GM21786 (cell line): ENCODE measurements around the gene OR10J5.
"Not testable (repeated sequence)": the region's sequence is repeated elsewhere in the genome, so short reads cannot be mapped to it uniquely, and the experiment has no call there.

Experiments used
- ATAC-seq: cut with Tn5 transposase; IDR thresholded peaks from one replicate; pipeline ENCODE4 v1.9.1; 2021; ENCODE audit not compliant: unreplicated experiment

The OR10J5 gene

DNA sequence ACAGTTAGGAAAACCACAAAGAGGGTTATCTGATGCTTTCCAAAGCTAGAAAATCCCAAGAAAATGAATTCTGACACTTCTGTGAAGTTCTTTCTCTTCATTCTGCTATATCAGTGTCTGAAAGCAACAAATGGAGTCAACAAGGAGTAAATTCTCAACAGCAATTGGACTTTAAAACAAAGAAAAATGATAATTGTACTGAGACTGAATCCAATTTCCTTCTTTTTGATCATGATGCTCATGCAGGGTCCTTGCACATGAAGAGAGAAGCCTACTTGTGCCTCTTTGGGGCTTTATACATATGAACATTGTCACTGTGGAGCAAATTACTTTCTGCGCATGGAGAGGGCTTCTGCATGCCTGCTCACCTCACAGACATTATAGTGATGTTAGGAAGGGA is at the start of gene OR10J5:
Gene OR10J5, minus strand, starts transcription at position 101 of the 400 bp plus-strand sequence. Its CDS starts 0 bp downstream, at position 101.
- ATAC-seq, result no peak

GRCh38 chr1:159584536-159584935 is 48.7 kb upstream of the OR10J5 start:
- ATAC-seq, result no peak

- no peak for ATAC-seq
Observed at GRCh38 chr1:159581422-159581821, 45.6 kb upstream of the OR10J5 start.

DNA sequence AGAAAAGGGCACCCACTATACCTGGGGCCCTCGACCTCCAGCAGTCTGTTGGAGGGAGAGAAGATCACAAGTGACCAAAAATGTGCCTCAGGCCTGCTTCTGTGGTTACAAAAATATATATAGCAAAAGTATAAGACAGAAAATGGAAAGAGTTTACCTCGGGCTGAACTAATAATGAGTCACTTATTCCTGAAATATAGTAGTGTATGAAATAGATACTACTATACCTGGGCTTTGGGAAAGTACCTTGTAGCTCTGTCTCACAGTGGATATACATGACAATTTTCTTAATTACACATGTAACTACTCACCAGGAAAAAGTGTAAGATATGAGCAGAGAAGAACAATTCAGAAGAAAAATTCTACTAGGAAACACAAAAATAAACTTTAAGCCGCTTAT is 44.5 kb upstream of the OR10J5 start:
- no peak for ATAC-seq

- ATAC-seq, result no peak
Observed at GRCh38 chr1:159577446-159577845, 41.6 kb upstream of the OR10J5 start.

DNA sequence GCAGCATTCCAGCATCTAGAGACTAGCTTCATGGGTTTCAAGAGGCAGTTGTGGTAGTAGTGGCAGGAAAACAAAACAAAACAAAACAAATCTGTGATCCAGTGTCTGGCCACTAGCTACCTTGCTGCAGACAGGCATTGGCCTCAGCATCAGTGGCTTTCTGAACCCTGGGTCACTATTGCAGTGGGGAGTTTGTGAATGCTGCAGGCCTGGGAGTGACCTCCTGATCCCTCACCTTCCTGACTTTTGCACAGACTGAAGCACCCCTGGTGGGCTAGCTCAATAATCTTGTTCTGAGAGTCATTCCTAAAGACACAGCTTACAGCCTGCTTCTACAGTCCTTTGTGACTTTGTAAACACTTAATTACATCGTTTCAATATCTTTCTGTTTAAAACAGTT is 26.9 kb upstream of the OR10J5 start:
- ATAC-seq, result no peak

DNA sequence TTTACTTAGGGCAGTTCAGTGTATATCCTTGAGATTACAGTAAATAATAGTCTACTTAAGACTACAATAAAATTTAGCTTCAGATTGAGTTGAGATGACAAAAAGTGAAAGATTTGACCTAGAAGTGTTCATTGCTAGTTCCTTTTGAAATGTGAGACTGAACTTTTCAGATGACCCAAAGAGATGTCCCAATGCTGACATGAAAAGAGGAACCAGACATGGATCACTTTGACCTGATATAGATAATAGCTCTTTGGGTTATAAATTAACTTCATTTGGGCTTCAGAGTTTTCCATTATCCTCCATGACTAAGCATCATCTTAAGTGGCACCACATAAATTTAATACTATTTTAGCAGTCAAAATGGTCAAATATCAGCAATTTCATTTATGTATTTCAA is 25.7 kb upstream of the OR10J5 start:
- ATAC-seq, result no peak

DNA sequence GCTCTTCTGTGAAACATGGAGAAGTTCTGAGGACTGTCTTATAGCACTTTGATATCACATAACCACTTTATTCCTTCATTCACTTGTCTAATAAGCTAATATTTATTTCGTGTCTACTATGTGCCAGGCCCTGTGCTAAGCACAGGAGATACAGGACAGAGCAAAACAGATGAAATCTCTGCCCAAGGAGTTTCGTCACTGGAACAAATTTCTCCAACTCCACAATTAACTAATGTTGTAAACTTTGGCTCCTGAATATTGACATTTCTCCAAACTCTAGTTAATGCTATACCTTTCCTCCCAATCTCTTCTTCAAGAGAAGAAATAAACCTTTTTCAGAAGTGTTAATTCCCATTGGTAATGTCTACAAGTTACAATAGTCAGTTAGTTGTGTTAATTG is 24.8 kb upstream of the OR10J5 start:
- no peak for ATAC-seq

DNA sequence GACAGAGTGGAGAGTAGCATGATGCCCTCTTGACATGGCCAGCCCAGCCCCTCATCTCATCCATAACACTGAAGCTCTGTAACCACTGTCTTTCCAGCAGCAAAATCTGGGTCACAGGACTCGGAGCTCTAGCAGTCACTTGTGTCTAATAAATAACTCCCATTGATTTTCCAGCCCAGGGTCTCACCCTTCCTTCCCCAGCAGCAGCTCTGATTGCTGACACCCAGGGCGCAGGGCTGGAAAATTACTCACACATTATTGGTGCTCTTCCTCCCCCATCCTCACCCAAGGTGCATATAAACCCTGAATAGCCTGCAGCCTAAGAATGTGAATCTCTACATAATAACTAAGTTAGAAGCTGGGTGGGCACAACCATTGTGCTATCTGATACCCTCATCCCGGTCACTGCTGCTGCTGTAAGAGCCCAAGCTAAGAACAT is 21.1 kb upstream of the OR10J5 start:
- ATAC-seq, result no peak

DNA sequence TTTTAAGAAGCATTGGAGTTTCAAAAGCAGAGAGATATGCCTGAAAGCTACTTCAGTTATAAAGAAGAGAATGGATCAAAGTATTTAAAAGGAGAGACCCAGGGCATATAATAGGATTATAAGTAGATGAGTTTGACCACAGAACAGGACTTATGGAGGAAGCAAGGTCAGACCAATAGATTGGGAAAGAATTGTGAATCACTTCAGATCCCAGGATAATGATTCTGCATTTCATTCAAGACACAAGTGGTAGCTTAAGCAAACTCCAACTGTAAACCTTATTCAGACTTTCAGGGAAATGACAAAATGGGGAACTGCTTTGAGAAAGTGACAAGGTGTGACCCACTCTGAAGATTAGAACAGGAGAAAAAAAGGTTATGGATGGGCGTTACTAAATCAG is 18.9 kb upstream of the OR10J5 start:
- no peak for ATAC-seq

GRCh38 chr1:159554261-159554660 is 18.5 kb upstream of the OR10J5 start:
- ATAC-seq, result no peak

GRCh38 chr1:159548126-159548525 is 12.3 kb upstream of the OR10J5 start:
- no peak for ATAC-seq

DNA sequence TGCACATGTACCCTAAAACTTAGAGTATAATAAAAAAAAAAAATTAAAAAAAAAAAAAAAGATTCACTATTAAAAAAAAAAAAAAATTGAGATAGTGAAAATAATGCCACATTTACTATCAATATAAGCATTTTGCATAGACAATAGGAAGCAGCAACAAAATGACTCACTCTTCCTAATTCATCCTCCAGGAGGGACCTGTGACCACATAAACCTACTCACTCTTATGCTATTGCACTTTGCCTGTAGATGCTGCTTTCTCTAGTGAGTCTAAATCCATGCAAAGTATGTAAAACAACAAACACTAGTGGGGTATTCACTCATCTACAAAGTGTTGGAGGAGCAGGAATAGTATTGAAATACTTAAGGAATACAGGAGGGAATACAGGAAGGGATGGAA is 2.9 kb downstream of the OR10J5 start:
- no peak for ATAC-seq

GRCh38 chr1:159524792-159525191 is 11.0 kb downstream of the OR10J5 start:
- ATAC-seq, result not testable (repeated sequence)

GRCh38 chr1:159510229-159510541 is 25.6 kb downstream of the OR10J5 start:
- no peak for ATAC-seq

DNA sequence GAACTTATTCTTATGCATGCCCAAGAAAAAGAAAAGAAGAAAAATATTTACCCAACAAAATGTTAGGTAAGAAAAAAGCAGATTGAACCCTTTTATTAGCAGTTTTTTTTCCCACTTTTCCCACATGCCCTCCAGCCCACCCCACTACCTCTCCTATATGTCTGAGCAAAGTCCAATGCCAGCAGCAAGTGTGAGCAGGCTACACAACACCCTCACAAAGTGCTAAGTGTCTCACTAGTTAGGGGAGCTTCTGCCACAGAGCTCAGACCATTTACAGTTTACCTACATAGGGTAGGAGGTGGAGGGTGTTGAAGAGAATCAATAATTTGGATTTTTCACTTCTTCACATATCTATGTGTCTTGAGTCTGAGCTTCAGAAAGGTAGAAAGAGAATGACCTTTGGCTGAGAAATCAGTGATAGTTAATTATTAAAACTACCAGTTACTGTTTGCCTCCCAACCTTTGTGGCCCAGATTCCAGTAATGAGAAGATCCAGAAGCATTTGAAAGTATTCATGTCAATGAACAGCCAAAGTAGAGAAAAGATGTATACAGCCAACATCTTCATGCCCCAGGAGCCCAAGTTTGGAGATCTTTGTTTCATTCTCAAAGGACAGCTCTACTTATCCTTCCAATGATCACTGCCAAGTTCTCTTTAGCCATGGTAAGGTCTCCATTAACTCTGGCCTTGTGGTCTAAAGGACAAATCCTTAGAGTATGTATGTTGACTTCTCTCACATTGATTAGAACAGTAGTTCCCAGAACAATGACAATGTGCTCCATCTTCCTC is 26.2 kb downstream of the OR10J5 start:
- ATAC-seq, result no peak

DNA sequence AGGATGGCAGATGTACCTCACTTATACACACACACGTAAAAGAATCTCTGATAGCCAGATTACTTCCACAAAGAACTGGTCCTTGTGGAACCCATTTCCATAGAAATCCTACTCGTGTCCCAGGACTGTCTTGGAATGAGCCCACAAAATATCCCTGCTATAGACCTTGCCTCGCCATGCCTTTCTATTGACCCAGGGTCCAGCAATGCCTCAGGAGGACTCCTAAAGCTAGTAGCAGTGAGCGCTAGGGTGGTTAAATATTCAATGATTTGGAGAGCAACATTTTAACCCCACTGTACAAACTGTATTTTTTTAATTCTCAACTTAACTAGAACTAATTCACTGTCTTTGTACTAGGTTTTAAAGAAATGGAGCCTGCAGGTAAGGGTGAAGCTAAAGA is 26.9 kb downstream of the OR10J5 start:
- no peak for ATAC-seq

GRCh38 chr1:159505676-159506075 is 30.1 kb downstream of the OR10J5 start:
- no peak for ATAC-seq

- ATAC-seq, result no peak
Observed at GRCh38 chr1:159501082-159501481, 34.7 kb downstream of the OR10J5 start.

DNA sequence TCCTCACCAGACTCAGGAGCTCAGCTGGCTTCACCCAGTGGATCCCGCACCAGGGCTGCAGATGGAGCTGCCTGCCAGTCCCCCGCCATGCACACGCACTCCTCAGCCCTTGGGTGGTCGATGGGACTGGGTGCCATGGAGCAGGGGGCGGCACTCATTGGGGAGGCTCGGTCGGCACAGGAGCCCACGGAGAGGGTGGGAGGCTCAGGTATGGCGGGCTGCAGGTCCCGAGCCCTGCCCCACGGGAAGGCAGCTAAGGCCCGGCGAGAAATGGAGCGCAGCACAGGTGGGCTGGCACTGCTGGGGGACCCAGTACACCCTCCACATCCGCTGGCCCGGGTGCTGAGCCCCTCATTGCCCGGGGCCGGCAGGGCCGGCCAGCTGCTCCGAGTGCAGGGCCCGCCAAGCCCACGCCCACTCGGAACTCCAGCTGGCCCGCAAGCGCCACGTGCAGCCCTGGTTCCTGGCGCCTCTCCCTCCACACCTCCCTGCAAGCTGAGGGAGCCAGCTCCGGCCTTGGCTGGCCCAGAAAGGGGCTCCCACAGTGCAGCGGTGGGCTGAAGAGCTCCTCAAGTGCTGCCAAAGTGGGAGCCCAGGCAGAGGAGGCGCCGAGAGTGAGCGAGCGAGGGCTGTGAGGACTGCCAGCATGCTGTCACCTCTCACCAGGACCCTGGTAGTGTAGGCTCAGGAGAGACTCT is 41.1 kb downstream of the OR10J5 start:
- not testable (repeated sequence) for ATAC-seq

DNA sequence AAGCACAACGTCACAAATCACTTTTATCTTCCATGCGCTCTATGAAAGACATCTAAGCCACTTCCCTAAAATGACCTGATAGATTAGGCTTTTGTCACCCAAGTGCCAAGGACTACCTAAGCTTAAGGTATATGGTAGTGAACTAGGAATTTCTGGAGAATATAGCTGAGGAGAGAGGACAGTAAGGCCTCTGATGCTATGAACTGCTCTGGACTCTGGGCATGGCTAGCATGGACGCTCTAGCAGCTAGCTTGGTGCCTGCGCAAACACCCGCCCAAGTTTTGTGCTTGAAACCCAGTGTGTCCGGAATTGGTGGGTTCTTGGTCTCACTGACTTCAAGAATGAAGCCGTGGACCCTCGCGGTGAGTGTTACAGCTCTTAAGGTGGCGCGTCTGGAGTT is 42.5 kb downstream of the OR10J5 start:
- no peak for ATAC-seq

GRCh38 chr1:159492575-159493323 is 43.1 kb downstream of the OR10J5 start:
- ATAC-seq, result no peak
